A549 (cell line): ENCODE measurements around the gene CCDC187.

ENCODE experiments used
- CHD2 ChIP-seq: fragments of 150-350 bp; IDR thresholded peaks from 2 replicates; pipeline ENCODE4 v1.6.1; 2014; ENCODE audit warnings: low read length; ENCODE audit not compliant: partially characterized antibody
- CTCF ChIP-seq: fragments of >200 bp; sonication (Bioruptor Twin); formaldehyde crosslinking; IDR thresholded peaks from 3 replicates; pipeline ENCODE4 v1.5.1; 2016
- JUN ChIP-seq, 2 experiments: fragments of >200 bp; sonication (Bioruptor Twin); formaldehyde crosslinking; IDR thresholded peaks; 2 replicates in 1 of 2; 3 replicates in 1 of 2; pipeline ENCODE4 v1.6.1; 2016 to 2017
- MYC ChIP-seq: IDR thresholded peaks from 2 replicates; pipeline ENCODE4 v1.6.1; 2012; ENCODE audit warnings: mild to moderate bottlenecking, inconsistent platforms, low read length, improper control_type of control experiment, borderline replicate concordance
- POLR2A ChIP-seq: IDR thresholded peaks from 2 replicates; pipeline ENCODE4 v1.6.1; 2012; ENCODE audit warnings: mild to moderate bottlenecking, low read length
- RAD21 ChIP-seq, 2 experiments: fragments of >200 bp in 1 of 2; sonication (Bioruptor Twin) in 1 of 2; formaldehyde crosslinking in 1 of 2; IDR thresholded peaks in 1 of 2; conservative IDR thresholded peaks in 1 of 2; 2 replicates in 1 of 2; 3 replicates in 1 of 2; pipeline ENCODE4 v1.6.1; 2012 to 2018; ENCODE audit warnings: inconsistent platforms in 1 of 2
- REST ChIP-seq: fragments of 200-600 bp; sonication (generic); IDR thresholded peaks from 2 replicates; pipeline ENCODE4 v1.6.1; 2016; ENCODE audit warnings: antibody characterized with exemption, mild to moderate bottlenecking, moderate library complexity
- RFX5 ChIP-seq: fragments of 450-650 bp; IDR thresholded peaks from 2 replicates; pipeline ENCODE4 v1.7.1; 2014; ENCODE audit warnings: antibody characterized with exemption, mild to moderate bottlenecking, moderate library complexity

DNA sequence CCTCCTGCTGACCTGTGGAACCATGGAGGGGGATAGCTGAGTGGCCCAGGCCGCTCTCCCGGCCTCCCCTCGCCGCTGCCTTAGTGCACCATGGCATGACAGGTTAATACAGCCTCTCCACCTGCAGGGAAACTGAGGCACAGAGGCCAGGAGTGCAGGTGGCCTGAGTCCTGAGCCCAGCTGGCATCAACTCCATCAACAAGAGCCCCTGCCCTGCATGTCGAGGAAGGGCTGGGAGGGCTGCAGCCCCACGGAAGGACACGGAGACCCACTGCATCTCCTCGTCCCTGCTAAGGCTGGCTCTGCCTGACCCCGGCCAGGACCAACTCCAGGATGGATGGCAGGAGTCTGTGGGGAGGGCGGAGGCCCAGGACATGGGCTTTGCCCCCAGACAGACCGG lies 27.2 kb downstream of the CCDC187 start:
- no peak for TF ChIP-seq RFX5
- TF ChIP-seq CTCF, result no peak
- no peak for TF ChIP-seq REST
- no peak for TF ChIP-seq JUN (IDR thresholded peaks at IDR 0.05)
- no peak for TF ChIP-seq POLR2A
- no peak for TF ChIP-seq MYC
- TF ChIP-seq CHD2, result no peak
- no peak for TF ChIP-seq RAD21 (conservative IDR thresholded peaks at IDR 0.05 in 1 of 2, IDR thresholded peaks at IDR 0.05 in 1 of 2)
